HG03060 (cell line): ENCODE data around the gene ARHGAP31.
"Not testable (repeated sequence)": the region's sequence is repeated elsewhere in the genome, so short reads cannot be mapped to it uniquely, and the experiment has no call there.

Experiments used
- ATAC-seq: cut with Tn5 transposase; IDR thresholded peaks from one replicate; pipeline ENCODE4 v1.9.1; 2021; ENCODE audit warnings: low read depth, moderate number of reproducible peaks; ENCODE audit not compliant: unreplicated experiment

Gene ARHGAP31

GRCh38 chr3:119293871-119294695 is at the start of gene ARHGAP31:
Gene ARHGAP31, plus strand, starts transcription at chr3:119294383. Its CDS starts 522 bp downstream, at chr3:119294905.
- peak; percentile 37 for ATAC-seq

- ATAC-seq: no peak
These were observed 48.4 kb upstream of the ARHGAP31 start for GRCh38 chr3:119245778-119246177.

- ATAC-seq: no peak
These were observed 39.0 kb upstream of the ARHGAP31 start for GRCh38 chr3:119255214-119255613.

- ATAC-seq: no peak
These were observed 37.1 kb upstream of the ARHGAP31 start for GRCh38 chr3:119257111-119257510.

GRCh38 chr3:119257654-119258410 is 36.4 kb upstream of the ARHGAP31 start:
- ATAC-seq: peak; percentile 66

- ATAC-seq: no peak
These were observed 35.3 kb upstream of the ARHGAP31 start for GRCh38 chr3:119258915-119259314.

- ATAC-seq: no peak
These were observed 34.4 kb upstream of the ARHGAP31 start for GRCh38 chr3:119259821-119260220.

- no peak for ATAC-seq
These were observed 33.1 kb upstream of the ARHGAP31 start for GRCh38 chr3:119261055-119261454.

- ATAC-seq: not testable (repeated sequence)
These were observed 24.0 kb upstream of the ARHGAP31 start for GRCh38 chr3:119270212-119270611.

- ATAC-seq: no peak
These were observed 17.5 kb upstream of the ARHGAP31 start for GRCh38 chr3:119276680-119277079.

GRCh38 chr3:119279101-119279554 is 15.1 kb upstream of the ARHGAP31 start:
- ATAC-seq: no peak

GRCh38 chr3:119279584-119280243 is 14.5 kb upstream of the ARHGAP31 start:
- ATAC-seq: no peak

- no peak for ATAC-seq
These were observed 5.3 kb upstream of the ARHGAP31 start for GRCh38 chr3:119288669-119289403.

- ATAC-seq: no peak
These were observed 4.8 kb upstream of the ARHGAP31 start for GRCh38 chr3:119289404-119289770.

GRCh38 chr3:119290613-119291012 is 3.6 kb upstream of the ARHGAP31 start:
- ATAC-seq: no peak

- ATAC-seq: no peak
These were observed 3.0 kb upstream of the ARHGAP31 start for GRCh38 chr3:119291062-119291700.

- no peak for ATAC-seq
These were observed 1.5 kb upstream of the ARHGAP31 start for GRCh38 chr3:119292666-119293065.

- no peak for ATAC-seq
These were observed 895 bp upstream of the ARHGAP31 start for GRCh38 chr3:119293105-119293870.
